HCT116 (cell line): ENCODE measurements around the gene PLEKHA5. TPM values are rescaled to one million over a fixed set of nuclear protein-coding genes. Genes with fewer than 3 reads are reported as not detected.

ENCODE experiments used
- ATAC-seq: fragments of 200-7000 bp; cut with Tn5 transposase; 2 replicates; pipeline ENCODE4 v1.9.1; 2020; ENCODE audit warnings: mild to moderate bottlenecking, moderate library complexity
- BruUV-seq: library from RNA; stranded (reverse); fragments of 400-500 nt; replicated peaks from 2 replicates; lab custom pipeline; 2021; lab: Mats Ljungman, UMichigan
- CTCF ChIA-PET: fragments of 300-600 bp; sonication (Branson Sonifier 250); formaldehyde crosslinking; loops from one replicate; lab custom pipeline; 2021; ENCODE audit warnings: antibody characterized with exemption; lab: Charles Lee
- POLR2A ChIA-PET: fragments of 300-600, 350-600 bp; sonication (Branson Sonifier 250); formaldehyde crosslinking; loops from one replicate; lab custom pipeline; 2021; ENCODE audit warnings: antibody characterized with exemption; lab: Charles Lee
- RAD21 ChIA-PET, 2 experiments: fragments of 300-600 bp; sonication (Branson Sonifier 250); formaldehyde crosslinking; loops; one replicate each; lab custom pipeline; 2023; ENCODE audit warnings: low total read pairs in 2 of 2; ENCODE audit not compliant: uncharacterized antibody in 2 of 2, unreplicated experiment in 2 of 2, low non-redundant PET in 1 of 2; lab: Charles Lee
- DNase-seq: peaks from one replicate; pipeline ENCODE4 v3.0.0-alpha.2; 2010; ENCODE audit warnings: low read depth, low spot score
- H2AFZ ChIP-seq: fragments of 200-600 bp; shearing (Covaris generic), sonication (generic); 2 replicates; pipeline ENCODE4 v1.6.1; 2017; ENCODE audit warnings: low read depth, mixed run types, mixed read lengths, antibody characterized with exemption, low read length; ENCODE audit not compliant: poor library complexity, severe bottlenecking
- H3K27ac ChIP-seq: 2 replicates; pipeline ENCODE4 v1.5.1; 2012; ENCODE audit warnings: low read depth, low read length
- H3K27me3 ChIP-seq: fragments of 200-600 bp; sonication (generic); 2 replicates; pipeline ENCODE4 v1.6.1; 2016; ENCODE audit warnings: mixed run types, low read length, mixed read lengths; ENCODE audit not compliant: insufficient read depth
- H3K36me3 ChIP-seq, 2 experiments: fragments of 200-500 bp in 1 of 2; fragments of 200-600 bp in 1 of 2; sonication (Bioruptor generic) in 1 of 2; sonication (generic) in 1 of 2; 2 replicates each; pipeline versions ENCODE4 v1.5.1 to v1.6.1; 2014 to 2016; ENCODE audit warnings: low read length in 2 of 2, inconsistent platforms in 1 of 2, mixed read lengths in 1 of 2, mixed run types in 1 of 2; ENCODE audit not compliant: insufficient read depth in 2 of 2, control insufficient read depth in 1 of 2
- H3K4me1 ChIP-seq, 2 experiments: fragments of 200-600 bp in 1 of 2; sonication (generic) in 1 of 2; 2 replicates each; pipeline versions ENCODE4 v1.5.1 to v1.6.1; 2012 to 2017; ENCODE audit warnings: low read length in 2 of 2, inconsistent platforms in 1 of 2, mild to moderate bottlenecking in 1 of 2, mixed read lengths in 1 of 2, mixed run types in 1 of 2, moderate library complexity in 1 of 2; ENCODE audit not compliant: insufficient read depth in 2 of 2, control insufficient read depth in 1 of 2
- H3K4me2 ChIP-seq: fragments of 200-600 bp; sonication (generic); 2 replicates; pipeline ENCODE4 v1.6.1; 2017; ENCODE audit warnings: mixed run types, low read length, mixed read lengths
- H3K4me3 ChIP-seq, 2 experiments: fragments of 200-600 bp in 1 of 2; sonication (generic) in 1 of 2; replicated peaks in 1 of 2; 2 replicates each; pipeline ENCODE4 v1.5.1; 2011 to 2016; ENCODE audit warnings: low read length in 2 of 2, control low read depth in 1 of 2, low read depth in 1 of 2, mild to moderate bottlenecking in 1 of 2, mixed read lengths in 1 of 2, mixed run types in 1 of 2
- H3K79me2 ChIP-seq: fragments of 200-600 bp; sonication (generic); 2 replicates; pipeline ENCODE4 v1.6.1; 2017; ENCODE audit warnings: mild to moderate bottlenecking, mixed run types, low read length, moderate library complexity, mixed read lengths; ENCODE audit not compliant: insufficient read depth
- H3K9ac ChIP-seq: fragments of 200-600 bp; sonication (generic); 2 replicates; pipeline ENCODE4 v1.6.1; 2016; ENCODE audit warnings: low read length, mixed read lengths
- H3K9me2 ChIP-seq: fragments of 200-600 bp; sonication (generic), shearing (Covaris generic); 2 replicates; pipeline ENCODE4 v1.6.1; 2017; ENCODE audit warnings: mixed run types, mild to moderate bottlenecking, moderate library complexity; ENCODE audit not compliant: insufficient read depth
- H3K9me3 ChIP-seq, 2 experiments: fragments of 200-500 bp in 1 of 2; fragments of 200-600 bp in 1 of 2; sonication (Bioruptor generic) in 1 of 2; sonication (generic) in 1 of 2; 2 replicates each; pipeline ENCODE4 v1.6.1; 2014 to 2017; ENCODE audit warnings: low read length in 2 of 2, mixed read lengths in 2 of 2, inconsistent platforms in 1 of 2, low read depth in 1 of 2, mild to moderate bottlenecking in 1 of 2, mixed run types in 1 of 2, moderate library complexity in 1 of 2; ENCODE audit not compliant: control insufficient read depth in 1 of 2, insufficient read depth in 1 of 2
- H4K20me1 ChIP-seq: fragments of 200-600 bp; sonication (generic), shearing (Covaris generic); 2 replicates; pipeline ENCODE4 v1.6.1; 2017; ENCODE audit warnings: mixed run types, mild to moderate bottlenecking, moderate library complexity; ENCODE audit not compliant: insufficient read depth
- ATF3 ChIP-seq: IDR thresholded peaks from 2 replicates; pipeline ENCODE4 v1.6.1; 2012
- CBX3 ChIP-seq: IDR thresholded peaks from 2 replicates; pipeline ENCODE4 v1.6.1; 2012; ENCODE audit warnings: low read depth
- CEBPB ChIP-seq: IDR thresholded peaks from 2 replicates; pipeline ENCODE4 v1.6.1; 2012; ENCODE audit warnings: low read depth
- EGR1 ChIP-seq: IDR thresholded peaks from 2 replicates; pipeline ENCODE4 v1.6.1; 2012; ENCODE audit warnings: low read depth
- ELF1 ChIP-seq: IDR thresholded peaks from 2 replicates; pipeline ENCODE4 v1.6.1; 2012; ENCODE audit warnings: low read depth, borderline replicate concordance
- FOSL1 ChIP-seq: IDR thresholded peaks from 2 replicates; pipeline ENCODE4 v1.6.1; 2012; ENCODE audit warnings: low read depth
- JUND ChIP-seq: IDR thresholded peaks from 2 replicates; pipeline ENCODE4 v1.6.1; 2012
- POLR2A ChIP-seq: IDR thresholded peaks from 2 replicates; pipeline ENCODE4 v1.7.0; 2011; ENCODE audit warnings: borderline replicate concordance; ENCODE audit not compliant: insufficient read depth, insufficient read length; ENCODE audit errors: extremely low read depth
- REST ChIP-seq: IDR thresholded peaks from 2 replicates; pipeline ENCODE4 v1.6.1; 2012; ENCODE audit warnings: low read depth
- SRF ChIP-seq: IDR thresholded peaks from 2 replicates; pipeline ENCODE4 v1.6.1; 2012; ENCODE audit warnings: low read depth
- TCF7L2 ChIP-seq: IDR thresholded peaks from 2 replicates; pipeline ENCODE4 v1.7.0; 2011; ENCODE audit warnings: borderline replicate concordance, inconsistent platforms; ENCODE audit not compliant: insufficient read depth, insufficient read length; ENCODE audit errors: extremely low read depth
- ZFX ChIP-seq: fragments of 450-650 bp; IDR thresholded peaks from 2 replicates; pipeline ENCODE4 v1.6.1; 2017
- ZNF274 ChIP-seq: fragments of 200-500 bp; sonication (Bioruptor generic); IDR thresholded peaks from 2 replicates; pipeline ENCODE4 v1.6.1; 2014; ENCODE audit warnings: mild to moderate bottlenecking, low read depth, low read length, inconsistent platforms
- intact Hi-C: fragments of 100-400 bp; cut with micrococcal nuclease; formaldehyde crosslinking; loops from 2 replicates; pipeline ENCODE4 v1.10.0; 2022
- total RNA-seq: library from RNA; stranded (reverse); gene quantifications from one replicate; pipeline ENCODE4 v1.2.1, GENCODE V29; 2021; ENCODE audit not compliant: unreplicated experiment

Gene PLEKHA5
- total RNA-seq, 1 experiment from 2014 or later: 18.9 TPM

- H4K20me1 ChIP-seq: no peaks in the 10 kb centered on the region
- ChIA-PET POLR2A (no interaction called here), RAD21 (no interaction called here), CTCF (no interaction called here)
- no peaks in the 10 kb centered on the region for H3K27me3 ChIP-seq
- DNase-seq: no peak
- no peaks in the 10 kb centered on the region for H3K36me3 ChIP-seq
- H3K9ac ChIP-seq: no peak overlapping the region
- H3K4me2 ChIP-seq: no peak overlapping the region
- H3K4me1 ChIP-seq: 0 out of 4 replicates have a peak, but pooled peaks cover 0 to 2% of the 10 kb centered on the region in 2 experiments
- intact Hi-C loops: no loop called here
- no peak overlapping the region for H3K27ac ChIP-seq
- H2AFZ ChIP-seq: peak overlapping the region; percentile 36
- no peak overlapping the region for H3K4me3 ChIP-seq
- BruUV-seq: no TSS peak
- H3K9me2 ChIP-seq: no peaks in the 10 kb centered on the region
- no peak for TF ChIP-seq ELF1
- no peak for TF ChIP-seq ATF3
- TF ChIP-seq ZNF274: no peak
- no peak for TF ChIP-seq TCF7L2
- no peak for TF ChIP-seq SRF
- TF ChIP-seq CBX3: no peak
- TF ChIP-seq ZFX: no peak
- TF ChIP-seq JUND: no peak
- no peak for TF ChIP-seq REST
- no peak for TF ChIP-seq FOSL1
- TF ChIP-seq CEBPB: no peak
- no peak for TF ChIP-seq POLR2A
- no peak for TF ChIP-seq EGR1
- no peak for ATAC-seq
- H3K79me2 ChIP-seq: no peaks in the 10 kb centered on the region
- no peaks in the 10 kb centered on the region for H3K9me3 ChIP-seq
These were observed 10.1 kb upstream of the PLEKHA5 start for GRCh38 chr12:19119440-19119839.
